Osteoblast (primary cell): ENCODE results near the gene ZG16B. TPM values are rescaled to one million over a fixed set of nuclear protein-coding genes. Genes with fewer than 3 reads are reported as not detected.

Experiments
- DNase-seq: peaks from one replicate; pipeline ENCODE4 v3.0.0; 2011; ENCODE audit warnings: low spot score, mixed read lengths; ENCODE audit not compliant: insufficient read length; ENCODE audit errors: missing footprints
- H2AFZ ChIP-seq: 2 replicates; pipeline ENCODE4 v1.6.0; 2011; ENCODE audit warnings: mild to moderate bottlenecking, low read length
- H3K27ac ChIP-seq: 2 replicates; pipeline ENCODE4 v1.5.1; 2011; ENCODE audit warnings: mild to moderate bottlenecking, low read depth, low read length, moderate library complexity
- H3K27me3 ChIP-seq: 2 replicates; pipeline ENCODE4 v1.6.0; 2012; ENCODE audit warnings: mild to moderate bottlenecking, control low read depth, inconsistent platforms, low read length, moderate library complexity; ENCODE audit not compliant: insufficient read depth
- H3K36me3 ChIP-seq: 2 replicates; pipeline ENCODE4 v1.5.1; 2011; ENCODE audit warnings: mild to moderate bottlenecking, low read length, control low read depth, moderate library complexity; ENCODE audit not compliant: insufficient read depth
- H3K4me1 ChIP-seq: 2 replicates; pipeline ENCODE4 v1.5.1; 2011; ENCODE audit warnings: mild to moderate bottlenecking, low read length, control low read depth, moderate library complexity; ENCODE audit not compliant: insufficient read depth
- H3K4me2 ChIP-seq: 2 replicates; pipeline ENCODE4 v1.6.0; 2011; ENCODE audit warnings: mild to moderate bottlenecking, low read length; ENCODE audit not compliant: insufficient read depth
- H3K4me3 ChIP-seq: fragments of 200-600 bp; sonication (generic); 3 replicates; pipeline ENCODE4 v1.5.1; 2012; ENCODE audit warnings: mild to moderate bottlenecking, low read length, inconsistent platforms; ENCODE audit not compliant: insufficient read depth
- H3K79me2 ChIP-seq: 2 replicates; pipeline ENCODE4 v1.6.0; 2012; ENCODE audit warnings: mild to moderate bottlenecking, low read length, control low read depth, inconsistent platforms; ENCODE audit not compliant: insufficient read depth
- H3K9me3 ChIP-seq: 2 replicates; pipeline ENCODE4 v1.5.1; 2011; ENCODE audit warnings: low read depth, low read length, control low read depth
- H4K20me1 ChIP-seq: 2 replicates; pipeline ENCODE4 v1.6.0; 2012; ENCODE audit warnings: mild to moderate bottlenecking, low read length, control low read depth; ENCODE audit not compliant: insufficient read depth
- total RNA-seq: library from RNA; depleted of rRNA; stranded (reverse); fragments of >200 nt; gene quantifications from 2 replicates; pipeline ENCODE4 v1.2.3, GENCODE V29; 2012
- TF ChIP-seq, protein P1 (sequence below): IDR thresholded peaks from 2 replicates; pipeline ENCODE4 v1.5.1; 2011; ENCODE audit warnings: mild to moderate bottlenecking, low read depth, low read length, moderate library complexity; ENCODE audit errors: extremely low read depth

The ZG16B gene
- total RNA-seq, 1 donor: 1.4 TPM

DNA sequence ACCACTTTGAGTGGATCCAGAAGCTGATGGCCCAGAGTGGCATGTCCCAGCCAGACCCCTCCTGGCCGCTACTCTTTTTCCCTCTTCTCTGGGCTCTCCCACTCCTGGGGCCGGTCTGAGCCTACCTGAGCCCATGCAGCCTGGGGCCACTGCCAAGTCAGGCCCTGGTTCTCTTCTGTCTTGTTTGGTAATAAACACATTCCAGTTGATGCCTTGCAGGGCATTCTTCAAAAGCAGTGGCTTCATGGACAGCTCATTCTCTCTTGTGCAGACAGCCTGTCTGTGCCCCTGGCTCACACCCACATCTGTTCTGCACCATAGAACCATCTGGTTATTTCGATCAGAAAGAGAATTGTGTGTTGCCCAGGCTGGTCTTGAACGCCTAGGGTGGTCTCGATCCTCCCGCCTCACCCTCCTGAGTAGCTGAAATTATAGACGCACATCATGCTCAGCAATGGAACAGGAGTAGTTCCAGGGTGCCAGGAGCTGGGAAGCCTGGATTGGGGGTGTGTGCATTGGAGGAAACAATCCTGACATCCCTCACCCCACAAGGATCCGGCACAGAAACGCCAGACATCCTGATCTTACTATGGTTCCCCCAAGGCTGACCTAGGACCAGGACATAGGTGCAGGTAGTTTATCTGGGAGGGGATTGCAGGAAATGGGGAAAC is 8.5 kb upstream of the ZG16B start:
- Histone ChIP-seq H3K4me1 (no peaks in the 10 kb centered on the region), H4K20me1 (no peaks in the 10 kb centered on the region), H3K27ac (no peak overlapping the region), H2AFZ (no peak overlapping the region), H3K4me2 (no peak overlapping the region), H3K36me3 (no peaks in the 10 kb centered on the region), H3K79me2 (no peaks in the 10 kb centered on the region), H3K27me3 (peaks cover 20% of the 10 kb centered on the region), H3K9me3 (no peaks in the 10 kb centered on the region), H3K4me3 (no peak overlapping the region)
- peak; percentile 86 for DNase-seq
- TF ChIP-seq, protein P1, sequence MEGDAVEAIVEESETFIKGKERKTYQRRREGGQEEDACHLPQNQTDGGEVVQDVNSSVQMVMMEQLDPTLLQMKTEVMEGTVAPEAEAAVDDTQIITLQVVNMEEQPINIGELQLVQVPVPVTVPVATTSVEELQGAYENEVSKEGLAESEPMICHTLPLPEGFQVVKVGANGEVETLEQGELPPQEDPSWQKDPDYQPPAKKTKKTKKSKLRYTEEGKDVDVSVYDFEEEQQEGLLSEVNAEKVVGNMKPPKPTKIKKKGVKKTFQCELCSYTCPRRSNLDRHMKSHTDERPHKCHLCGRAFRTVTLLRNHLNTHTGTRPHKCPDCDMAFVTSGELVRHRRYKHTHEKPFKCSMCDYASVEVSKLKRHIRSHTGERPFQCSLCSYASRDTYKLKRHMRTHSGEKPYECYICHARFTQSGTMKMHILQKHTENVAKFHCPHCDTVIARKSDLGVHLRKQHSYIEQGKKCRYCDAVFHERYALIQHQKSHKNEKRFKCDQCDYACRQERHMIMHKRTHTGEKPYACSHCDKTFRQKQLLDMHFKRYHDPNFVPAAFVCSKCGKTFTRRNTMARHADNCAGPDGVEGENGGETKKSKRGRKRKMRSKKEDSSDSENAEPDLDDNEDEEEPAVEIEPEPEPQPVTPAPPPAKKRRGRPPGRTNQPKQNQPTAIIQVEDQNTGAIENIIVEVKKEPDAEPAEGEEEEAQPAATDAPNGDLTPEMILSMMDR: no peak

DNA sequence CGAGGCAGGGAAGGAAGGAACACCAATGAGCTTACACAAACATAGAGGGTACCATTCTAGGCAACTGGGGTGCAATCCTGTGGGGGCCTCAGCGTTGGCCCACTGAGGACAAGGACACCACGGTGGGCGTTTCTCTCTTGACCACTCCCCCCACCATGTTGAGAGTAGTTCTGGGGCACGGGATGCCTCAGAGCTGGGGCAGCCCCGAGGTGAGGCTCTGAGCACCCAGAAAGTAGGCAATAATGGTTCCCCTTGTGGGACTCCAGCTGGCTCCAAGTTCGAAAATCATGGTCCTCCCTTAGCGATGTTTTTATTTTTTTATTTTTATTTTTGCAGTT is 8.0 kb upstream of the ZG16B start:
- DNase-seq: peak; percentile 26
- Histone ChIP-seq H4K20me1 (no peaks in the 10 kb centered on the region), H3K9me3 (no peaks in the 10 kb centered on the region), H3K4me1 (no peaks in the 10 kb centered on the region), H3K36me3 (no peaks in the 10 kb centered on the region), H2AFZ (no peak overlapping the region), H3K4me3 (no peak overlapping the region), H3K4me2 (no peak overlapping the region), H3K27me3 (peaks cover 25% of the 10 kb centered on the region), H3K79me2 (no peaks in the 10 kb centered on the region), H3K27ac (no peak overlapping the region)
- TF ChIP-seq, protein P1: no peak

DNA sequence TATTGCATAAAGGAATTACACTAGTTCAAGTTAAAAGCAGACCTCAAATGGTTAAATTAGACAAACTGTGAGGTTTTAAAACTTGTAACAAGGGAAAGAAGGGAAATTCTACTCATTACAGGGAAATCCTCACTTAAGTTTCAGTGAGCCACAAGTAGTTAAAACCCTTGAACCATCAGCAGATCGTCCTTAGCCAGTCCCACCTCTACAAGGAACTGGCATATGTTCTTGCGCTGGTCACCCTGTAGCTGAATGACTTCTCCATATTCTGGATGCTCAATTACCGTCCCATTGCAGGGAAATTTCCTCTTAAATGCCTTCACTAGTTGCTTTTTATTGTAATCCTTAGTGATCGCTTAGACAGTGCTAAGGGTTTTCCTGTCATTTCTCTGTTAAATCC is 7.6 kb upstream of the ZG16B start:
- Histone ChIP-seq H3K36me3 (no peaks in the 10 kb centered on the region), H2AFZ (no peak overlapping the region), H3K9me3 (no peaks in the 10 kb centered on the region), H3K4me2 (no peak overlapping the region), H3K27me3 (peaks cover 28% of the 10 kb centered on the region), H4K20me1 (no peaks in the 10 kb centered on the region), H3K4me3 (no peak overlapping the region), H3K4me1 (no peaks in the 10 kb centered on the region), H3K79me2 (no peaks in the 10 kb centered on the region), H3K27ac (no peak overlapping the region)
- TF ChIP-seq, protein P1: no peak
- DNase-seq: peak; percentile 68

DNA sequence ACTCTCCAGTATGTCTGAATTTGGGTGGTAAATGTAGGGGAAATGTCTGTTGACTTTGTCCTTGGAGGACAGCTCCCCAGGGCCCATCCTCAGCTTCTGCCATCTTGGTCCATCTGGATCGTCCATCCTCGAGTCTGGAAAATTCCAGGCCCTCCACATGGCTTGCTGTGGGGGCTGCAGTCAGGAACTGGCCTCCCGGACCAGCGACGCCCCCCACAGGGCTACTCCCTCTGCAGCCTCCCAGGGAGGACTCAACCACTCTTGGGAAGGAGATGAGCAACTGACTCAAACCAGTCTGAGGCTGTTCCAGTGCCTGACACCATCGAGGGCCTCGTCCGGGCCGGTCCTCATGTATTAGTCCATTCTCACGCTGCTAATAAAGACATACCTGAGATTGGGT is 5.5 kb upstream of the ZG16B start:
- no peaks in the 10 kb centered on the region for H3K9me3 ChIP-seq
- H3K79me2 ChIP-seq: no peaks in the 10 kb centered on the region
- no peak overlapping the region for H3K4me2 ChIP-seq
- no peaks in the 10 kb centered on the region for H3K36me3 ChIP-seq
- TF ChIP-seq, protein P1: no peak
- peaks cover 41% of the 10 kb centered on the region for H3K27me3 ChIP-seq
- peak; percentile 65 for DNase-seq
- H3K4me3 ChIP-seq: no peak overlapping the region
- H3K4me1 ChIP-seq: peaks cover under 1% of the 10 kb centered on the region
- H4K20me1 ChIP-seq: no peaks in the 10 kb centered on the region
- no peak overlapping the region for H2AFZ ChIP-seq
- no peak overlapping the region for H3K27ac ChIP-seq
